HG02943 (cell line): ENCODE measurements around the gene DCAKD.
"Not testable (repeated sequence)": the region's sequence is repeated elsewhere in the genome, so short reads cannot be mapped to it uniquely, and the experiment has no call there.

Experiments used
- ATAC-seq: cut with Tn5 transposase; IDR thresholded peaks from one replicate; pipeline ENCODE4 v1.9.1; 2021; ENCODE audit warnings: mild to moderate bottlenecking, low read depth, moderate library complexity; ENCODE audit not compliant: unreplicated experiment

Gene DCAKD

GRCh38 chr17:45070001-45070400 is 18.6 kb upstream of the DCAKD start:
- ATAC-seq = no peak

GRCh38 chr17:45067637-45068036 is 16.2 kb upstream of the DCAKD start:
- no peak for ATAC-seq

- no peak for ATAC-seq
Measured at GRCh38 chr17:45063198-45063597, 11.8 kb upstream of the DCAKD start.

- ATAC-seq = no peak
Measured at GRCh38 chr17:45061606-45062205, 10.3 kb upstream of the DCAKD start.

GRCh38 chr17:45060797-45061605 is 9.6 kb upstream of the DCAKD start, which contains the start of gene NMT1:
TSS of gene NMT1 (plus strand) at chr17:45061317. CDS start at chr17:45061330, 13 bp downstream.
- ATAC-seq = peak; percentile 90

- peak; percentile 10 for ATAC-seq
Measured at GRCh38 chr17:45060382-45060796, 9.0 kb upstream of the DCAKD start.

- ATAC-seq = no peak
Measured at GRCh38 chr17:45052052-45052772, 780 bp upstream of the DCAKD start.

- ATAC-seq = not testable (repeated sequence)
Measured at GRCh38 chr17:45051720-45052051, 254 bp upstream of the DCAKD start.

- ATAC-seq = peak; percentile 22
Measured at GRCh38 chr17:45050481-45051059, 862 bp downstream of the DCAKD start.

GRCh38 chr17:45048795-45049563 is 2.5 kb downstream of the DCAKD start:
- no peak for ATAC-seq

GRCh38 chr17:45046537-45047125 is 4.8 kb downstream of the DCAKD start:
- no peak for ATAC-seq

- no peak for ATAC-seq
Measured at GRCh38 chr17:45043813-45044540, 7.5 kb downstream of the DCAKD start.

- no peak for ATAC-seq
Measured at GRCh38 chr17:45042346-45043120, 8.9 kb downstream of the DCAKD start.

- ATAC-seq = no peak
Measured at GRCh38 chr17:45040459-45040858, 11.0 kb downstream of the DCAKD start.

- no peak for ATAC-seq
Measured at GRCh38 chr17:45038728-45039634, 12.5 kb downstream of the DCAKD start.

- no peak for ATAC-seq
Measured at GRCh38 chr17:45036691-45037090, 14.7 kb downstream of the DCAKD start.

GRCh38 chr17:45035848-45036247 is 15.6 kb downstream of the DCAKD start:
- ATAC-seq = no peak

GRCh38 chr17:45034599-45034998 is 16.8 kb downstream of the DCAKD start:
- no peak for ATAC-seq
